ENCODE data around the gene CCNB2.

CCNB2 gene

DNA sequence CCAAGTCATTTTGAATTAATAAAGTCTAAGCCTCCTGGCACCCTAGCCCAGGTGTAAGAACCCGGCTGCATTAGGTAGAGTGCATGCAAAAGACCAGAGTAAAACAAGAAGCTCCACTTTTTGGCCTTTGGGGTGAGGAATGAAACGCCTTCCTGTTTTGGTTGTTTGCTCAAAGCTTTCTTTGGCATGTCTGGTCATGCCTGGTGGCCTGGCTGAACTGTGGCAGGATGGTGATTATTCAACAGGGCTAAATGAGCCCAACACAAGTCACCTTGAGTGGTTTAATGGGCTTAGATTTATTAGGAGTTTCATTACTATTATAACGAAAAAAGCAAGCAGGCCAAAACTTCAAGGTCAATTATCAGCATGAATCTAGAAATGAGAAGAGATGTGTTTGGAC is 60.8 kb downstream of the CCNB2 start:
- no peak for DNase-seq (ENCODE audit: low read depth in 1 of 2, low spot score in 1 of 2)

DNA sequence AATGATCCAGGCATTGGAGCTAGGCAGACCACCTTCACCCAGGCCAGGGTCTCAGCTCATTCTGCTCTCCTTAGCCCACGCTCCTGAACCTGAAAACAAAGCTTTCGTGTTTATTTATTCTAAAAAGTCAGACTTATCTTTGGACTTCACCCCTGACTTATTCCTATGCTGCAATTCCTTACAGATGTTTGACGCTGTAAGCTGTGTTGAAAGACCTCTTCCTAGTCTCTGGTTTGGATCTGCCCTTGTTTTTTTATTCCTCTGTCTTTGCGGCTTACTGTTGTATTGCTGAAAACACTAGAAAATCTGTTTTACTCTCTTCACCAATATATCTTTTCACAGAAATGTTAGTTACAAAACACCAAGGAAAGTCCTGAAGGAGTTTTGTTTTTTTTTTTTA is 61.2 kb downstream of the CCNB2 start:
- DNase-seq (ENCODE audit: low read depth in 1 of 2, low spot score in 1 of 2), result no peak

DNA sequence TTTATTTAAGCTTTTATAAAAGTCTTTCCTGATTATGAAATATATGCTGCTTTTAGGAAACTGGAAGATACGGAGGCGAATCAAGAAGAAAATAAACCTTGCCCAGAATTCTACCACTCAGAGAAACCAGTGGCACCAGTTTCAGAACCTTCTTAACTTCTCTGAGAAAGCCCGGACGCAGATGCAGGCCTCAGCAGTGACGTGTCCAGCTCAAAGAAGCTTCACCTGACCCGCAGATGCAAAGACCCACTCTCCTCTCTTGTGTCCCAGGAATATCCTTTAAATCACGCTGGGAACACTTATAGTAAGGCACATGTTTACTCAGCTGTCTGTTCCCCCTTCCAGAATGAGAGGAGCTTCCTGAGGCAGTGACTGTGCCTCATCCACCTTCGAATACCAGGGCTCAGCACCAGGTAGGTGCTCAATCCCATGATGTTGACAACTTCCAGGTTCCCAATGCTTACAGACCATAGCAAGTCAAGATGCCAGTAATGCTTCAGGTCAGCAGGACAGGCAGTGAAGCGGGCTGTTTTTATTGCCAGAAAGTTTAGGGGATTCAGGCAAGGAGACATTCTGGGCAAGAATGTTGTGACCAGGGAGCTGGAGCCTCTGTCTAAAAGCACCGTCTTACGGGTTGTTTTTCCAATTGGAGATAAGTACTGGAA is 61.8 kb downstream of the CCNB2 start:
- DNase-seq (ENCODE audit: low read depth in 1 of 2, low spot score in 1 of 2), result no peak

DNA sequence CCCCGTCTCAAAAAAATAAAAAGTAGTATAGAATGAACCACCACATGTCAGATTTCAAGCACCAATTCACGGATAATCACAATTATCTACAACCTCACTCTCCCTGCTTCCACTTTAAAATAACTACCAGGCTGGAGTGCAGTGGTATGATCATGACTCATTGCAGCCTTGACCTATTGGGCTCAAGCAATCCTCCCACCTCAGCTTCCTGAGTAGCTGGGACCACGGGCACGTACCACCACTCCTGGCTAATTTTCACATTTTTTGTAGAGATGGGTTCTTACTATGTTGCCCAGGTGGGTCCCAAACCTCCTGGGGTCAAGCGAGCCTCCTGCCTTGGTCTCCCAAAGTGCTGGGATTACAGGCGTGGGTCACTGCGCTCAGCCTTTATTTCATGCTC is 63.6 kb downstream of the CCNB2 start:
- DNase-seq (ENCODE audit: low read depth in 1 of 2, low spot score in 1 of 2), result no peak

DNA sequence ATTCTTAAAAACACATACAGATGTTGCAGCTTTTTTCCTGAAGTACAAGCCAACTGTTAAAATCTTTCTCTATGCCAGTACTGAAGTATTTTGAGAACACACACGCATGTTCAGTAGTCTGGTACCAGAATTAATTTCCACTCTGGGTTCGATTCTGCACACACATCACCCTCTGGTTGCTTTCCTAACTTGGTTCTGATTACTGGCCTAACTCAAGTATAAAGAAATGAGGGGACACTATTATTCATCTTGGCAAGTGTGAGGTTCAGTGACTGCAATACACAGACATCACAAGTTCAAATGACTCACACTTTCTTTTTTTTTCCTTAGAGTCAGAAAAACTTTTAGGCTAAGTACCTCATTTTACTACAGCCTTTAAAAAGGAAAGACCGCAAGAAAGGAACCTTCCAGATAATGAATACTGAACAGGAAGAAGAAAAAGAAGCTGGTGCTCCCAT is 64.3 kb downstream of the CCNB2 start:
- no peak for DNase-seq (ENCODE audit: low read depth in 1 of 2, low spot score in 1 of 2)

DNA sequence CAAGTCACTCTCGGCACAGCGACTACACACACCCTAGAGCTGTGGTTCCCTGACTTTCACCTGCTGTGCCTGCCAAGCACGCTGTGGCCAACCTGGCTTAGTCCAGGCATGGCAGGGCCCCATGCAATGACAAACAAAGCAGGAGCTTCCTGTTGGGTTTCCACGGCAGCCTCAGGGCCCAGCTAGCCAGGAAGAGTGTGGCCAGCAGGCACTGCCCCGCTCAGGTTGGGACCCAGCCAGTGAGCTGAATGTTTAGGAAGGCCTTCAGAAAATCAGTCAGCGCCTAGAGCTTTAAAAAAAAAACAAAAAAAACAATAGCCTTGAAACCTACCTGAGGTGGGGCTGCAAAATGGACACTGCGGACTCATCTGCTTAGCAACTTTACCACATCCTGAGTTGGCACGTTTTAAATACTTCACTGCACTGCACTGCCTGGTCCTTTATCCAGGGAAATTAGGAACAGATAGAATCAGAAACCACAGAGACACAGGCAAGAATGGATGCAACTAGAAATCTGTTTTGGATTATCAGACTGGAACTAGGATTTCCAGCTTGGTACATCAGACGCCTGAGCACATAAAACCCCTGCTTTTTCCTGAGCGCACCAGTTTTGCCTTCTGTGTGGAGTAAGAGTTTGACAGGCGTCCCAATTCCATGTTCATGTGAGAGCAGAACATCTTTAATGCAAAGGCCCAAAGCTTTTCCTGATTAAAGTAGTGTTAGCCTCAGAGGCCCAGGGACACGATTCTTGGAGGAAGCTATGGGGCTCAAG is 65.5 kb downstream of the CCNB2 start:
- no peak for DNase-seq (ENCODE audit: low read depth in 1 of 2, low spot score in 1 of 2)

DNA sequence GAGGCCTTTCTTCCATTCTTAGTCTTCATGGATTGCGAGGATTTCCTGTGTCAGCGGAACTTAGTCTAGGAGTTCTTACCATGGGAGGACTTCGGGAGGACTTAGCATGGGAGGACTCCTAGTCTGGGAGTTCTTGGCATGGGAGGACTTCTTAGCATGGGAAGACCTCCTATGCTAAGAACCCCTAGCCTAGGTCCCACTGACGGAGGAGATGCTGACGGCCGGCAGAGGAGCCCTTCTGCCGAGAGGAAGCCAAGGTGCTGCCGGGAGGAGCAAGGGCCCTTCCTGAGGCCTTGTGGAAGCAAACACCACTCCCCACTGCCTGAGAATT is 66.1 kb downstream of the CCNB2 start:
- DNase-seq (ENCODE audit: low read depth in 1 of 2, low spot score in 1 of 2), result no peak

DNA sequence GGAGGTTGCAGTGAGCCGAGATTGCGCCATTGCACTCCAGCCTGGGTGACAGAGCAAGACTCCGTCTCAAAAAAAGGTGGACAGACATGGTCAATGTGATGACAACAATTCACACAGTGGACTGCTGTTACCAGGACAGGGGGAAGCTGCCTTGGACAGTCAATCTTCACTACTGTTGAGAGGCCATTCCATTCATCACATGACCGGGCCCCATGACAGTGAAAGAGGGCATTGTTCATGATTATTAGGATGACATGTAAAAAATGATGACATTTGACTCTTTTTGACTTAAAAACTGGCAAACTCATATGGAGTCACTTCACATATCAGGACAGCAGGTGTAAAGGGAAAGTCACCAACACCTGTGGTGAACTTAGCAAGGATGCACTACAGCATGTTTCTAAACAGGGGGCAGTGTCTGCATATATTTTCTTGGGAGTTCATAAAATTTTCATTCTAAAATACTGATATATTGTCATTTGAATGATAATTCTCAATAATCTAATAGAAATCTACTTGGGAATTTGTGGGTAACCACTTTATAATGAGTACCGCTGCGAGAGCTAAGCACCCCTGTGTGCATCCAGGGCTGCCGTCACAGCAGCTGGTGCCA is 67.4 kb downstream of the CCNB2 start:
- DNase-seq (ENCODE audit: low read depth in 1 of 2, low spot score in 1 of 2), result no peak

DNA sequence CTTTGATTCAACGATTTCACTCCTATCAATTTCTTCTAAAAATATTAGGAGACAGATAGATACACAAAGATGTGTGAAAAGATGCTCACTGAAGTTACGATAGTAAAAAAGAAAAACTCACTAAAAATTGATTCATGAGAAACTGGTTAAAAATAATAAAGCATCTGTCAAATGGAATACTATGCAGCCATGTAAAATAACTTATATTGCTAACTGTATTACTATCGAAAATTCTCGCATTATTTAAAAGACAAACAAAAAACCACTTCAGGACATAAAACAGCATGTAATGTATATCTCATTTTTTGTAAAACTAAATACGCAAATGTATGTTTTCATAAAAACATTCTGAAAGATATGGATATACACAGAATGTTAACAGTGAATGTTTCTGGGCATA is 68.2 kb downstream of the CCNB2 start:
- DNase-seq (ENCODE audit: low read depth in 1 of 2, low spot score in 1 of 2), result no peak

DNA sequence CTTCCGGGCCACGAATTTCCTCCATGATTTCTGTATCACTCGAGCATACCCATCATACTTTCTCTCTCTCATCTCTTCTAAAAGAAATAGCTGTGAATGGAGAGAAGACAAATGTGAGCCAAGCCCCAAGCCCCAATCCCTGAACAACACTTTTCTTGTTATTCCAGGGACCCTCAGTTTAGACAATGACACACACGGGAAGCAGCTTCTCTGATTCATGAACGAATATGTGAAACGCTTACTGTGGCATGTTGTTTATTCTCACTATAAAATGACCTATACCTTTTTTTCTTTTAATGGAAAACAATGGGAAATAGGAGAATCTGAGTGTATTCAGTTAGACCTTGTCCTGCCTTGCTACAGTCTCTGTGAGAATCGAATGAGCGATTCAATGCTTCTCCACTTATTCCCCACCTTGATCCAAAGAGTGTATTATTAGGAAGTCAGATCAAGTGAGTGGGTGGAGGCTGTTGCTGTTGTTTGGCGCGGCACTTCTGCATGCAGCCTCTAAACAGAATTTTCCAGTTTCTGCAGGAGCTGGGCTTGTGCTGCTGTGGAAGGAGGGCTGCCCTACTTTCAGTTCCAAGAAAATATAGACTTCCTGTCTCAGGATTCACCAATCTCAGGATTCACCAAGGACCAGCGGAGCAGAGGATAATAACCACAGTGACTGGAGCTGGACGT is 69.3 kb downstream of the CCNB2 start:
- no peak for DNase-seq (ENCODE audit: low read depth in 1 of 2, low spot score in 1 of 2)

Measured in activated T-helper 1 cell treated with anti-CD3 and anti-CD28 coated beads, Interleukin-2, amount 50 U/mL, for 16 hours (primary cell).